GM21360 (cell line): ENCODE measurements around the gene PLEK2.

Experiments used
- ATAC-seq: cut with Tn5 transposase; IDR thresholded peaks from one replicate; pipeline ENCODE4 v1.9.1; 2021; ENCODE audit warnings: mild to moderate bottlenecking, moderate library complexity; ENCODE audit not compliant: unreplicated experiment

The PLEK2 gene

DNA sequence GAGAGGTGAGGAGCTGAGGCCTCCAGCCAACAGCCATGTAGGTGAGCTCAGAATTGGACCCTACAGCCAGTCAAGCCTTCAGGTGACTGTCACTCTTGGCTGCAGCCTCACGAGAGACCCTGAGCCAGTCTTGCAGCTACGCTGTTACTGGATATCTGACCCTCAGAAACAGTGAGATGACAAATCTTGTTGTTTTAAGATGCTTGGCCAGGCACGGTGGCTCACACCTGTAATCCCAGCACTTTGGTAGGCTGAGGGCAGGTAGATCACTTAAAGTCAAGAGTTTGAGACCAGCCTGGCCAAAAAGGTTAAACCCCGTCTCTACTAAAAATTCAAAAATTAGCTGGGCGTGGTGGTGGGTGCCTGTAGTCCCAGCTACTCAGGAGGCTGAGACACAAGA, 6.2 kb downstream of the PLEK2 start:
- no peak for ATAC-seq

DNA sequence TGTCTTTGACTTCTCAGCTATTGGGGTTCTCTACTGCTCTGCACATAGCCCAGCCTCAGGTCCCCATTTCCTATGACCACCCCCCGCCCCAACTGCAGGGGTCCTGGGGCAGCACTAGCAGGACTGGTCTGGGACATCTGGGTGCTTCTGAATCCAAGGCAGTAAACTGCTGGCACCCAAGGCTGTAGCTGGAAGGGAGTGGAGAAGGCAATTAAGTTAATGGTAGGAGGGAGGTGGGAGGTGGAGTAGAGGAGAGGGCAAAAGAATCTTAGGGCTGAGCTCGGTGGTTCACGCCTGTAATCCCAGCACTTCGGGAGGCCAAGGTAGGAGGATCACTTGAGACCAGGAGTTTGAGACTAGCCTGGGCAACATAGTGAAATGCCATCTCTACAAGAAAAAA, 11.5 kb downstream of the PLEK2 start:
- ATAC-seq = no peak

- no peak for ATAC-seq
These were observed 14.4 kb downstream of the PLEK2 start for GRCh38 chr14:67397536-67397935.

- ATAC-seq = no peak
These were observed 15.5 kb downstream of the PLEK2 start for GRCh38 chr14:67396381-67396970.

DNA sequence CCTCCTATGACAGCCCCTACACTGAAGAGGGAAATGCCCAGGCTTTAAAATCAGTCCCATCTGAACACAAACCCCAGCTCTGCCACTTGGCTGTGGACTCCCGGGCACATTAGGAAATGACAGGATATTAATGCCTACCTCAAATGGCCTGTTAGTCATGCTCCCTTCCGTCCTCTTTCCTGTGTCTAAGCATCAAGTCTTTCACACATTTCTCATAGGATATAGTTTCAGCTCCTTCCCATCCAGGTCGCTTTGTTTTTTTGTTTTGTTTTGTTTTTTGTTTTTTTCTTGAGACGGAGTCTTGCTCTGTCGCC, 16.1 kb downstream of the PLEK2 start:
- ATAC-seq = no peak

GRCh38 chr14:67395086-67395875, 16.7 kb downstream of the PLEK2 start:
- no peak for ATAC-seq

DNA sequence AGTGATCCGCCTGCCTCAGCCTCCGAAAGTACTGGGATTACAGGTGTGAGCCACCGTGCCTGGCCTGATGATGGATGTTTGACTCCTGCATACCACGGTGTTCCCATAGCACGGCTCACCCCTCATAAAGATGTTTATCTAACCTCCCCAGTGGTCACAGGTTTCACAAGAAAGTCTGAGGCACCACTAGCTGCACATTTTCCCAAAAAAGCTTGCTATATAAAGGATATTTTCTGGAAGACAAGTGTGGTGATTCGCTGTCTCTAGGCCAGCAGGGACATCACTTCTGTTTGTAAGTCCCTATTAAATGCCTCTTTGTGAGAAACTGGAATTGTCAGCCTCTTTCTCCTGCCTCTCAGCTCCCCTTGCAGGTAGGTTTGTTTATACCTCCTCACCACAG, 18.3 kb downstream of the PLEK2 start:
- no peak for ATAC-seq

DNA sequence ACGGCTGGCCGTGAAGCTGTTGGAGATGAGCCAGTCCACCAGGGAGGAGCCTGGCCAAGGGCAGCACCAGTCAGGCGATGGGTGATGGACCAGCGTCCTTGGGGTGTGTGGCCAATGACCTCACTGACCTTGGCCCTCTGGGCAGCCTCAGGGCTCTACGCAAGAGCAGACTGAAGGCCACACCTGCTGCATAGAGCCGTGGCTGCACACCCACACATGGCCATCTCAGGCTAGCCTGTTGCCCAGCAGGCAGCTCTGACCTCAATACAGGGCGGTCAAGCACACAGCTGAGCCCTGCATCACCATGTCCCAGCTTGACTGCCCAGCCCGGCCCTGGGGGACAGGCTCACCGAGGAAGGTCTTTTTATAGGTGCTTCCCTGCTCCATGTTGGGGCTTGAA, 19.2 kb downstream of the PLEK2 start:
- ATAC-seq = no peak

DNA sequence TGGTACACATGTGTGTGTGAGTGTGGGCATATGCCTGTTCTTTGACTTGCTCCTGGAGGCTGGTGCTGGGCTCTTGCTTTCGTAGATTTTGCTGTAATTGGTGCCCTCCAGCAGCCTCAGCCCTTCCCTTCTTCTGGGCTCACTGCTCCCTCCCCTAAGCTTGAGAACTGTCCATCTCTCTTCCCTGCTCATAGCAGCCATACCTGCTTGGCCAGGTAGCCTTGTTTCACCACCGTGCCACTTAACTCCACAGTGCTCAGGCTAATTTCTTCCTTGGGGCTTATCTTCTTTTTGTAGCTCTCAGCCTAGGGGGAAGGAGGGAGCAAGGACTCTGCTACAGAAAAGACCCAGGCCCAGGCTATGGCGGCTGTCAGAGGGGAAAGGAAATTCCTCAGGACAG, 19.8 kb downstream of the PLEK2 start:
- ATAC-seq = no peak

DNA sequence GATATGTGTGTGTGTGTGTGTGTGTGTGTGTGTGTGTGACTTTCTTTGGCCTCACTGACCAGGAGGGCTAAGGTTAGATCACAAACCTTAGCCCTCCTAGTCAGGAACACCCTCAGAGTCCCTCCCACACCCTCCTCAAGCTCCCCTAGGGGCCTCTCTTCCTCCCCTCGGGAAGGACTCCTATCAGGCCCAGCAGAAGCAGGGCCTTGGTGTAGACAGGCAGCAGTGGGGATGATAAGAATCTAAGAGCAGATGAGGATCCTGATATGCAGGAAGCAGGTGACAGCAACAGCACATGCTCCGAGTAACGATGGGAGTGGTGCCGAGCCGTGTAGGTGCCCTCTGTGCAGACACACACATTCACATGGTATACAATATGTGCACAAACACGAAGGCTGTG, 20.7 kb downstream of the PLEK2 start:
- ATAC-seq = no peak

- ATAC-seq = no peak
These were observed 22.0 kb downstream of the PLEK2 start for GRCh38 chr14:67389811-67390534.

GRCh38 chr14:67389275-67389674, 22.7 kb downstream of the PLEK2 start:
- no peak for ATAC-seq

GRCh38 chr14:67387195-67387594, 24.8 kb downstream of the PLEK2 start:
- no peak for ATAC-seq

DNA sequence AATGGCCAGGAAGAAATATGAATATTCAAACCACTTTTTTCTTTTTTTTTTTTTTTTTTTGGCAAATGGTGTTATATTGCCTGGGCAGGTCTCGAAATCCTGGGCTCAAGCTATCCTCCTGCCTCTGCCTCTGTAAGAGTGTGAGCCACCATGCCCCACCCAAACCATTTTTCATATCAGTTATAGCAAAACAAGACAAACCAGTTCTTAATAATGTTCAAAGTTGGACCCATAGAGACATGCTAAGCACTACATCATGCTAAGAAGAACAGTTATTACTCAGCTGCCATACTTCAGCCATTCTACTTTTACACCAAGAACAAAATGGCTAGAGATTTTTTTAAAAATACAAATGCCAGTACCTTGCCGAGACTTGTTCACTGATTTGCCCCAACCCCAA, 26.3 kb downstream of the PLEK2 start:
- ATAC-seq = no peak

- no peak for ATAC-seq
These were observed 26.8 kb downstream of the PLEK2 start for GRCh38 chr14:67385120-67385519.

GRCh38 chr14:67377916-67378315, 34.0 kb downstream of the PLEK2 start:
- no peak for ATAC-seq

- ATAC-seq = no peak
These were observed 38.6 kb downstream of the PLEK2 start for GRCh38 chr14:67373347-67373746.

GRCh38 chr14:67372833-67373232, 39.1 kb downstream of the PLEK2 start:
- no peak for ATAC-seq

GRCh38 chr14:67371247-67372148, 40.5 kb downstream of the PLEK2 start:
- ATAC-seq = no peak

GRCh38 chr14:67370830-67371229, 41.1 kb downstream of the PLEK2 start:
- no peak for ATAC-seq

GRCh38 chr14:67365476-67365875, 46.5 kb downstream of the PLEK2 start:
- no peak for ATAC-seq
